ENCODE results near the gene ZGPAT. TPM values are rescaled to one million over a fixed set of nuclear protein-coding genes. Genes with fewer than 3 reads are reported as not detected.

ZGPAT gene
- total and polyA plus RNA-seq, 10 of the 15 experiments (the other 5 are each of a cell fraction or from before 2014, with no cell fraction given): 0.58 to 52.9 (median 18.0) TPM

DNA sequence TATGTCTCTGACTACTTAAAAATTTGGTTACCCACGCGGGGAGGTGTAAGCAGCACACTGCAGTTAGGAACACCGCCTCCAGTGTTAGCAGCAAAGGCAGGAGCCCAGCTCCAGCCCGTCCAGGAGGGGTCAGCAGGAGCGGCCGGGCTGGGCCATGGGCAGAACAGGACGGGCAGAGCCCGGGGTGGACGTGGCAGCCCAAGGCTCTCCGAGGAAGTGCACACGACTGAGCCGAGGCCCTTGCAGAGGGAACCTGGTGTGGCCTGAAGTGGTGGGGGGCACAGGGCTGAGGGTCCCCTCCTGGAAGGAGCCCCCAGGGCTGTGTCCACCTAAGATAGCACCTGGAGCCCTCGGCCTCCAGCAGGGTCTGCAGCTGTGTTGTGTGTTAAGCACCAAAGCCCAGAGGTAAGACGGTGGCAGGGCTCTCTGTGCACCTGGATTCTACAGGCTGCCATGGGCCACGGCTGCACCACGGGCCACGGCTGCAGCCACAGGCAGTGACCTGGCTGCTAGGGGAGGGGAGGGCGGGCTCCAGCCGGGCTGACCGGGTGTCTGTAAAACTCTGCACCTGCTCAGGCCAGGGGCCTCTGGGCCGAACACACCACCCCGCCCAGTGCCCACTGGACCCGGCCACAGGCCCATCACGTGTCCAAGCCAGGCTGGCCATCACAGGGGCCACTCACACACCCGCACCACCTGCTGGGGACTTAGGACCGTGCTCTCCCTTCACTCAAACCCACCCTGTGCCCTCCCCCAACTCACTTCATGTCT, 38.3 kb downstream of the ZGPAT start:
- Histone ChIP-seq H3K27me3 (replicated peaks in 1 of 2; ENCODE audit: control insufficient read depth in 2 of 2, insufficient read depth in 2 of 2, low read length in 1 of 2) (no peaks in the 10 kb centered on the region), H3K4me1 (ENCODE audit: control insufficient read depth, insufficient read depth, low read length) (peaks cover 4% of the 10 kb centered on the region; the same call in 1 of the 2 replicates), H3K79me2 (ENCODE audit: control insufficient read depth, insufficient read depth, low read length) (no peaks in the 10 kb centered on the region; the same call in 1 of the 2 replicates), H2AFZ (ENCODE audit: control insufficient read depth, low read depth, low read length) (no peak overlapping the region), H3K4me2 (ENCODE audit: control insufficient read depth, insufficient read depth) (no peak overlapping the region), H3K27ac (ENCODE audit: control insufficient read depth, insufficient read depth) (no peak overlapping the region), H3K9ac (ENCODE audit: control insufficient read depth, insufficient read depth, low read length) (no peak overlapping the region), H3K9me3 (replicated peaks; ENCODE audit: control insufficient read depth, insufficient read depth, low read length) (no peaks in the 10 kb centered on the region), H3K4me3 (no peak overlapping the region), H3K36me3 (ENCODE audit: control insufficient read depth in 2 of 2, insufficient read depth in 2 of 2, low read length in 1 of 2) (peaks cover 0 to 4% of the 10 kb centered on the region in 2 experiments; a peak in 2 of 4 replicates), H4K20me1 (ENCODE audit: control insufficient read depth, insufficient read depth) (no peaks in the 10 kb centered on the region)
- intact Hi-C loops (cut with micrococcal nuclease; ENCODE audit: unreplicated experiment) (no loop called here), in situ Hi-C loops (cut with MboI) (no loop called here)
- no TSS peak for BruUV-seq (replicated peaks)
- ATAC-seq (no peak), FAIRE-seq (no peak), DNase-seq (ENCODE audit: low read depth, low spot score) (no peak)
- ChIA-PET POLR2A (no interaction called here), SMC1A (ENCODE audit: uncharacterized antibody, unreplicated experiment) (no interaction called here), CTCF (interaction anchor here (0.6 kb wide), 1 partner anchor 12 kb away, joined by 3 read pairs; no protein-coding TSS in a partner anchor), RAD21 (ENCODE audit: unreplicated experiment) (no interaction called here)
- TF ChIP-seq GATAD2B (conservative IDR thresholded peaks at IDR 0.05; ENCODE audit: low read depth) (no peak), EP300 (IDR thresholded peaks at IDR 0.05; ENCODE audit: borderline replicate concordance in 1 of 2, control insufficient read depth in 1 of 2, low read depth in 2 of 2, low read length in 2 of 2) (no peak), JUNB (IDR thresholded peaks at IDR 0.05) (no peak), BACH1 (IDR thresholded peaks at IDR 0.05; ENCODE audit: borderline replicate concordance) (no peak), POLR2A (IDR thresholded peaks at IDR 0.05; ENCODE audit: low read depth, low read length) (no peak), KLF5 (IDR thresholded peaks at IDR 0.05; ENCODE audit: partially characterized antibody) (no peak), TBL1XR1 (IDR thresholded peaks at IDR 0.05; ENCODE audit: low read depth, low read length) (no peak), BRCA1 (IDR thresholded peaks at IDR 0.05; ENCODE audit: low read depth, low read length) (no peak)
- 66% methylated on average over 26 of the region's 26 CpGs for WGBS (ENCODE audit: insufficient coverage, insufficient replicate concordance, low lambda C conversion rate, missing lambda C conversion rate)

All from GM12878 (cell line).